ENCODE results near the gene HDDC3.

Gene HDDC3, protein sequence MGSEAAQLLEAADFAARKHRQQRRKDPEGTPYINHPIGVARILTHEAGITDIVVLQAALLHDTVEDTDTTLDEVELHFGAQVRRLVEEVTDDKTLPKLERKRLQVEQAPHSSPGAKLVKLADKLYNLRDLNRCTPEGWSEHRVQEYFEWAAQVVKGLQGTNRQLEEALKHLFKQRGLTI

DNA sequence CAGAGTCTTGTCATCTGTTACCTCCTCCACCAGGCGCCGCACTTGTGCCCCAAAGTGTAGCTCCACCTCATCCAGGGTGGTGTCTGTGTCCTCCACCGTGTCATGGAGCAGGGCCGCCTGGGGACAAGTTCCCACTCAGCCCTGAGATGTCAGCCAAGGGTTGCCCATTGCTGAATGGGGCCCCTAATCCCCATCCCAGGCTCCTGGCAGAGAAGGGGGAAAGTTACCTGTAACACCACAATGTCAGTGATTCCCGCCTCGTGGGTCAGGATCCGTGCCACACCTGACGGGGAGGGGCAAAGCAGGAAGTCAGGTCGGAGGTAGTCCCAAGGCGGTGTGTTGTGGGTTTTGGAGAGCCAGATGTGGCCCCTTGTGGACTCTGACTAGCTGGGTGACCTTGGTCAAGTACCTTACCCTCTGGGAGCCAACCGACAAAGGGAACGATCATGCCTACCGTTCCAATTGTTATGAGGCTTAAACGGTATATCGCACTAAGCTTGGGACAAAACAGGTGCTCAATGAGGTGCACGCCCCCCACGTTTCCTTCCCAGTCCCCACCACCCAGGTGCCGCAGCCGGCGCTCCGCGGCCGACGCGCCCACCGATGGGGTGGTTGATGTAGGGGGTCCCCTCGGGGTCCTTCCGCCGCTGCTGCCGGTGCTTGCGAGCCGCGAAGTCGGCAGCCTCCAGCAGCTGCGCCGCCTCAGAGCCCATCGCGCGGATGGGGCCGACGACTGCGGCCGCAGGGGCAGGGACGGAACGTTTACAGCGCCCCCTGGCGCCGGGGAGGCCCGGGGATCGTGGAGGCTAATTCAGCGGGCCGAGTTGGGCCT lies at the start of gene HDDC3:
Gene HDDC3 (minus strand): TSS at position 722 of the 832 bp plus-strand sequence. CDS start 9 bp downstream, at position 713.
- FAIRE-seq = no peak

DNA sequence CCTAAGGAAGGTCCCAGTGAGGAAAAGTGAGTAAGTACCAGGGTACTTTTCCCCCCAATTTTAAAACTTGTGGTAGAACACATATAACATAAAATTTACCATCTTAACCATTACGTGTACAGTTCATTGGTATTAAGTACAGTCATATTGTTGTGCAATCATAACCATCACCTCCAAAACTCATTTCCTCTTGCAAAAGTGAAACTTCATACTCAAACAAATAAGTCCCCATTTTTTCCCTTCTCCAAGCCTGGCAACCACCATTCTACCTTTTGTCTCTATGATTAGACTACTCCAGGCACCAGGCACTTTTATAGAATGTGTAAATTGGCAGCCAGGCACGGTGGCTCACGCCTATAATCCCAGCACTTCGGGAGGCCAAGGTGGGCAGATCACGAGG lies 49.8 kb upstream of the HDDC3 start:
- FAIRE-seq = no peak

DNA sequence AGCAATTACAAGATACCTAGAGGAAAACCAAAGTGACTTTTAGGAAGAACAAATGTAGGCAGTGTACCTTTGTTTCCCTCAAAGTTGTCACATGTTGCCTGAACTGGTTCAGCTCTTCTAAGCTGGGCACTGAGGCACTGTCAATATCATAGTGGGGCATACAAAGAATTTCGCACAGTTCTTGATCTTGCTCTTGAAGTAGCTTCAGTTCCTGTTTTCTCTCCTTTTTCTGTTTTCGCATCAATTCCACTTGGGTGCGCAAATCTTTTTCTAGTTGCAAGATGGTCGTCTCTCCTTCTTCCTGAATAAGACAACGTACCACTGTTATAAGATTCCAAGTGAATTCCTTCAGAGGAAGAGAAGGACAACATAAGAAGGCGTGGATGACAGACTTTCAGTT lies 49.3 kb upstream of the HDDC3 start:
- FAIRE-seq = no peak

- FAIRE-seq = no peak
Measured at GRCh38 chr15:90979582-90979981, 47.2 kb upstream of the HDDC3 start.

- no peak for FAIRE-seq
Measured at GRCh38 chr15:90974216-90974615, 41.9 kb upstream of the HDDC3 start.

DNA sequence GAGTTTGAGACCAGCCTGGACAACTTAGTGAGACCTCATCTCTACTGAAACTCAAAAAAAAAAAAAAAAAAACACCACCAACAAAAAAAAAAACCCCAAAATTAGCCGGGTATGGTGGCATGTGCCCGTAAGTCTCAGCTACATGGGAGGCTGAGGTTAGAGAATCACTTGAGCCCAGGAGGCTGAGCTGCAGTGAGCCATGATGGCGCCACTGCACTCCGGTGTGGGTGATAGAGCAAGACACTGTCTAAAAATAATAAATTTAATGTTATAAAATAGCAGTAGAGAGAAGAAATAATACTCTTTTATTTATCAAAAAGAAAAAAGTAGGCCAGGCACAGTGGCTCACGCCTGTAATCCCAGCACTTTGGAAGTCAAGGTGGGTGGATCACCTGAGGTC lies 39.8 kb upstream of the HDDC3 start:
- FAIRE-seq = no peak

GRCh38 chr15:90970274-90970673 lies 37.9 kb upstream of the HDDC3 start:
- FAIRE-seq = no peak

DNA sequence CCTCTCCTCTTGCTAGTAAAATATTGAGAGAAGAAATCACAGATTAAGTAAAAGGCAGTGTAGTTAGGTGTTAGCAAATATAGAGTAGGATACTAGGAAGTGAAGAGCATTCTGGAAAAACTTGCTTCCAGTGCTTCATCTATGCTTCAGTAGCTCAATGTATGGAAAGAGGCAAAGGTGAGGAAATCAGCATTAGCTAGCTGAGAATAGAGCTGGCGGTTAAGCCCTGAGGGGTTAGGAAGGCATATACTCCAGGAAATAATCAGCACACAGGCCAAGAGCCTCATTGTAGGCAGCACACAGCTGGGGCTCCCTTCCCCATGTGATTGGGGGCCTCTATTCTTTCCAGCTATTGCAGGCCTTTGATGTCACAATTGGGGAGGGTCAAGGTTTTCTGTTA lies 36.1 kb upstream of the HDDC3 start:
- no peak for FAIRE-seq

DNA sequence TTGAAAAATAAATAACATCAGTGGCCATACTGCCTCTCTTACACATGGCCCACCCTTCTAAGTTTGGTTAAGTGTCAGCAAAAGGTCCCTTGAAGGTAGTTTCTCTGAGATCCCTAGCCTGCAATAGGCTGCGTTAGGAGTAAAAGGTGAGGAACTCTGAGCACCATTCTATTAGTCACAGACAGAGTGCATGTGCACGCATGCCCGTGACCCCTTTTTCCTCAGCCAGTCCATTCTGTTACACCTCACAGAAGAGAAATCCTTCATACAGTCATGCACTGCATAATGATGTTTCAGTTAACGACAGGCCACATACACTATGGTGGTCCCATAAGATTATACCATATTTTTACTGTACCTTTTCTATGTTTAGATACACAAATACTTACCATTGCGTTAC lies 34.9 kb upstream of the HDDC3 start:
- FAIRE-seq = no peak

- no peak for FAIRE-seq
Measured at GRCh38 chr15:90966262-90966661, 33.9 kb upstream of the HDDC3 start.

DNA sequence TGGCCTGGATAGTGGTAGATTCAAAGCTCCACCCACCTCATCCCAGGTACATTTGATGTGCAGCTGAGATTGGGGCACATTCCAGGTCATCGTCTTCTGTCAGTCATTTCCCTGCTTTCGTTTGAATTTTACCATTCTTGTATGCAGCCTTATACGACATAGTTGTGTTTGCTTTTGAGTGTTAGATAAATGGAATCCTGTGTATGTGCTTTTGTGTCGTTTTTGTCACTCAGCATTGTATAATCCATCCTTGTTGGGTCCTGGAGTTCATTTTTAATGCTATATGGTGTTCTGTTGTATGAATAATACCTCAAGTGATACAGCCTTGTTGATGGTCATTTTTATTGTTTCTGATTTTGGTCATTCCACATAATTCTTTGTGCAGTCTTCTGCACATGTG lies 29.7 kb upstream of the HDDC3 start:
- no peak for FAIRE-seq

DNA sequence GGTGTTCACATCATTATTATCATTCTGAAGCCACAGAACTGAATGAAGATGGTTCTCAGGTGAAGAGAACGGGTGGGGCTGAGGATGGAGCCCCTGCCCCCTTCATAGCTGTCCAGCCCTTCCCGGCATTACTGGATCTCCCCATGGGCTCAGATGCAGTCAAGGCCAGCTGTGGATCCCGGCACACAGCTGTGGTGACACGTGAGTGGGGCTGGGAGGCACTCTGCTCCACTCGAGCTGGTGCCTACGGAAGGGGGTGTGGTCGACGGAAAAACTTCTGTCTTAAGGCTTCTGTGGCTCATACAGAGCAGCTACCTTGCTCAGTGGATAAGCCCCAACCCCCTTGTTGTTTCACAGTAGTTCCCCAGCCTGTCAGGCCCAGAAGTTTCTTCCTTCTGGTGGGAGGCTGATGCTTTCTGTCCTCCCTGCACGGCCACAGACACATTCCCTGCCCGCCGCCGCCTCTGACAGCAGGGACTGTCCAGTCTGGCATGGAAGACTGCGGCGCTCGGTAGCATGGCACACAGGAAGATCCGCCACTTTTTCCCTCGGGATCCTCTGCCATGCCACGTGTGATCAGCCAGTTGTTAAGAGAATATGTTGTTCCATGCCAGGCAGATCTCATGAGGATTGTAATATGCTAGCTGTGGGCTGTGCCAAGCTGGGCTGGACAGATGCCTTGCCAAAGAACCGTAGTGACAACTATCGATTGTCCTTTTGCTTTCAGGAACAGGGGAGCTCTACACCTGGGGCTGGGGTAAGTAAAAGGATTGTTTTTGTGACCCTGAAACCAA lies 28.1 kb upstream of the HDDC3 start:
- no peak for FAIRE-seq

- FAIRE-seq = no peak
Measured at GRCh38 chr15:90959894-90960293, 27.5 kb upstream of the HDDC3 start.

- FAIRE-seq = no peak
Measured at GRCh38 chr15:90959028-90959595, 26.8 kb upstream of the HDDC3 start.

- FAIRE-seq = no peak
Measured at GRCh38 chr15:90957791-90958190, 25.4 kb upstream of the HDDC3 start.

DNA sequence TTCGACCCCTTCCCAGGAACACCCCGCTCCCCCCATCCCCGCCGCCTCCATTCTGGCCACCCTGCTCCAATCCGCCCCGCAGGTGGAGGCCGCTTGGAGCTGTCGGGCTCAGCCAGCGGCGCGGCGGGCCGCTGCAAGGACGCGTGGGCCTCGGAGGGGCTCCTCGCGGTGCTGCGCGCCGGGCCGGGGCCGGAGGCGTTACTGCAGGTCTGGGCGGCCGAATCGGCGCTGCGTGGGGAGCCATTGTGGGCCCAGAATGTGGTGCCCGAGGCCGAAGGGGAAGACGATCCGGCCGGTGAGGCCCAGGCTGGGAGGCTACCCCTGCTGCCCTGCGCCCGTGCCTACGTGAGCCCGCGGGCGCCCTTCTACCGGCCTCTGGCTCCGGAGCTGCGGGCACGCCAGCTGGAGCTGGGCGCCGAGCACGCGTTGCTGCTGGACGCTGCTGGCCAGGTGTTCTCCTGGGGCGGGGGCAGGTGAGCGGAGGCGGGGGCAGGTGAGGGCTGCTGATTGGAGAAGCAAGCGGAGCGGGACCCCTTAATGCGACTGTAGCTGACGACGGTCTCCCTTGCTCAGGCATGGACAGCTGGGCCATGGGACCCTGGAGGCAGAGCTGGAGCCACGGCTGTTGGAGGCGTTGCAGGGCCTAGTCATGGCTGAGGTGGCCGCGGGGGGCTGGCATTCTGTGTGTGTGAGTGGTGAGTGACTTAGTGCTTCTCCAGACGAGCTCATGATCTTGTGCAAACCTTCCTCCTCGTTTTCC lies 24.9 kb upstream of the HDDC3 start:
- FAIRE-seq = no peak

- FAIRE-seq = no peak
Measured at GRCh38 chr15:90956274-90957030, 24.1 kb upstream of the HDDC3 start.

- no peak for FAIRE-seq
Measured at GRCh38 chr15:90955624-90956273, 23.4 kb upstream of the HDDC3 start.

DNA sequence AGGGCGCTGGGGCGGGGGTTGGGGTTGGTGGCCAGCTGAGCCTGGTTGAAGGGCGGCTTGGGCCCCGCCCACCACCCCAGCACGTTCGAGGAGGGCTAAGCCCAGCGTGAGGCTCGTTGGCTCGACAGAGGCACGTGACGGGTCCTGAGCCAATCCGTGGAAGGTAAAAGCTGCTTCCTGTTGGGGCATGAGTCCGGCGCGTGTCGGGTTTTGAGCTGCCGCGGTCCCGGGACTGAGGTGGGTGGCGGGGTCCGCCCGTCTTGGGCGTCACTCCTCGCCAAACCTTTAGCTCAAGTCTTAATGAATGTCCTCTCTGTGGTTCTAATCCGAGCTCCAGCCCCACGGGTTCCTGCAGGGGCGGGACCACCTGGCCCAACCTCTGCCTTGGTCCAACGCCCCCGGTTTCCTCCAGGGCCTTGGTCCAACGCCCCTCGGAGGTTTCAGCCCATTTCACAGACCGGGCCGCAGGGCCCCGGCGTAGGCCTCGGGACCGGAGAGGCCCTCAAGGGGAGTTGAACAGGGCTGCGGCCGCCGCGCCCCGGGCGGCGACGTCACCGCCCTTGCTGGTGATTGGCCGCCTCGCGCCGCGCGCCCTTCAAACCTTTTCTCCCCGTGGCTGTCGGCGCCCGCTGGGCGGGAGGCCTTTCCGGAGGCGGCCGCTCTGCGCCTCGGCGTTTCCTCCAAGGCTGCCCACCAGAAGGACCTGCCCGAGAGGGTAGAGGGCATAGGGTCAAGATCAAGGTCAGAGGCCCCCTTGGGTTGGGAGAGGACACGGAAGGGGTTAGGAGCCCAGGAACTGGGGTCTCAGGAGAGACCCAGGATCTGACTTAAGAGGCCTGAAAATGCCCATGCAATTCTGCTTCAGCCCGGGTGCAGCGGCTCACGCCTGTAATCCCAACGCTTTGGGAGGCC lies 22.6 kb upstream of the HDDC3 start, which contains the start of gene RCCD1:
Gene RCCD1 (plus strand): TSS at position 173 of the 912 bp plus-strand sequence. CDS start 1,851 bp downstream, outside the sequence.
- FAIRE-seq = peak; percentile 87
